ENCODE measurements around the gene PRKCI. TPM values are rescaled to one million over a fixed set of nuclear protein-coding genes. Genes with fewer than 3 reads are reported as not detected.

The PRKCI gene
- polyA plus RNA-seq, 1 donor from 2014 or later = 12.9 TPM

Other genes starting within 250 kb of the PRKCI start
- 40.9 TPM for gene GPR160, start 184.4 kb upstream of the PRKCI start, polyA plus RNA-seq
- 81.2 TPM for gene PHC3, start 40.7 kb upstream of the PRKCI start, polyA plus RNA-seq
- 10.0 TPM for gene SKIL, start 135.3 kb downstream of the PRKCI start, polyA plus RNA-seq
- gene CLDN11, start 196.4 kb downstream of the PRKCI start, polyA plus RNA-seq = not detected